ENCODE results near the gene HRH3. TPM values are rescaled to one million over a fixed set of nuclear protein-coding genes. Genes with fewer than 3 reads are reported as not detected.
A peak's percentile ranks its signal among the peaks of the same experiment; 100 is the strongest.

HRH3 gene
- total RNA-seq, 1 experiment from 2014 or later, result not detected

- no peak for DNase-seq
- POLR2A ChIA-PET (ENCODE audit: unreplicated experiment), result no interaction called here
- H3F3A ChIP-seq (ENCODE audit: insufficient read depth, low read depth), result peaks cover 14% of the 10 kb centered on the region; the same call in 1 of the 2 replicates
- H2AFZ ChIP-seq, result no peak overlapping the region
- no peaks in the 10 kb centered on the region for H4K20me1 ChIP-seq (ENCODE audit: insufficient read depth)
- no peak overlapping the region for H3K27ac ChIP-seq
- no peaks in the 10 kb centered on the region for H3K79me2 ChIP-seq (ENCODE audit: low read depth)
- H3K9me2 ChIP-seq (ENCODE audit: insufficient read depth), result no peaks in the 10 kb centered on the region
- intact Hi-C loops (cut with micrococcal nuclease; ENCODE audit: unreplicated experiment), result no loop called here
- H3K9me3 ChIP-seq (ENCODE audit: insufficient read depth, low read depth), result no peaks in the 10 kb centered on the region
- H3K4me2 ChIP-seq, result no peak overlapping the region
- TF ChIP-seq EZH2 (IDR thresholded peaks at IDR 0.05; ENCODE audit: low read depth), result no peak
- no peak for TF ChIP-seq CTCF (conservative IDR thresholded peaks at IDR 0.05)
- H3K36me3 ChIP-seq (ENCODE audit: low read depth), result no peaks in the 10 kb centered on the region
- H3K27me3 ChIP-seq (ENCODE audit: insufficient read depth, low read depth), result peaks cover 33% of the 10 kb centered on the region
- H3K4me1 ChIP-seq (replicated peaks; ENCODE audit: insufficient read depth), result peaks cover 21% of the 10 kb centered on the region
- no peak overlapping the region for H3K4me3 ChIP-seq
- BruUV-seq (replicated peaks), result no TSS peak
- CTCF ChIA-PET, result no interaction called here
Observed at GRCh38 chr20:62228982-62229545, 9.0 kb upstream of the HRH3 start.

DNA sequence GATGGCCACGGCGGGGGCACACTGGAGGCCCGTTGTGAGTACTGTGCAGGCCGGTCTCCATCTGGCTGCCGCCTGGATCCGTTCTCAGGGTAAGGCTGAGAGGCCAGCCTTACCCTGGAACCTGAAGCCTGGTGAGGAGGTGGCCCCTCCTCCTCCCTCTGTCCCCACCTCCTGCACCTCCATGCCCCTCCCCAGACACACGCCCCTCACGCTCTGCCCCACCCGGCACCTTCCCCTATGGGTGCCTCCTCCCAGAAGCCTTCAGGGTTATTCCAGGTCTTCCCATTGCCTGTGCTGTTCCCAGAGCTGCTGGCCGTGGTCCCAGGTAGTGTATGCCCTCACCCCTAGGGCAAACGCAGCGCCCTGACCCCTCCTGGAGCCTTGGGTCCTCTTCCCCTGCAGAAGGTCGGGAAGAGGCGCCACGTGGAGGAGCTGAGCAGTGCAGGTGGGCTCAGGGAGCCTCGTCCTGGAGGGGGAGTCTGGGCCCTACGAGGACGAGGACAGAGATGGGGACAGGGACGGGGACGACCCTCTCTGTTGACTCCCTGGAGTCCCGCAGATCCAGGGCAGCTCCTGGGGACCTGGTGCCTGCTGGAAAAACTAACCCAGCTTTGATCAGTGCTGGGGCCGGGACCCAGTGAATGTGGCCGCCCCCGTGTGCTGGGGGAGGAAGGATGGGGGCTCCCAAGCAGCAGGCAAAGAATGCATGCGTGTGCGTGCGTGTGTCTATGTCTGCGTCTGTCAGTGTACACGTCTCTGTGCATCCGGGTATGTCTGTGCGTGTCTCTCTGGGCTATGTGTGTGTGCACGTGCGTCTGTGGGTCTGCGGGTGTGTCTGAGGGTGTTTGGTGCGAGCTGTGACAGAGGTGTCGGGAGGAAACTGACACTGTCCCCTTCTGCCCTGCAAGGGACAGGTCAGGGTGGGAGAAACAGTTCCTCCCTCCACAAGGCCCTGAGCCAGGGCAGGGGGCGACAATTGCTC lies 8.2 kb upstream of the HRH3 start:
- Histone ChIP-seq H3K9me2 (ENCODE audit: insufficient read depth) (no peaks in the 10 kb centered on the region), H3K36me3 (ENCODE audit: low read depth) (no peaks in the 10 kb centered on the region), H3K27me3 (ENCODE audit: insufficient read depth, low read depth) (peaks cover 41% of the 10 kb centered on the region), H3K9me3 (ENCODE audit: insufficient read depth, low read depth) (no peaks in the 10 kb centered on the region), H2AFZ (no peak overlapping the region), H3K79me2 (ENCODE audit: low read depth) (no peaks in the 10 kb centered on the region), H3K4me2 (peak overlapping the region; percentile 20; the same call in 1 of the 2 replicates), H4K20me1 (ENCODE audit: insufficient read depth) (no peaks in the 10 kb centered on the region), H3K4me1 (replicated peaks; ENCODE audit: insufficient read depth) (peaks cover 17% of the 10 kb centered on the region), H3K4me3 (no peak overlapping the region), H3K27ac (no peak overlapping the region), H3F3A (ENCODE audit: insufficient read depth, low read depth) (peaks cover 14% of the 10 kb centered on the region; the same call in 1 of the 2 replicates)
- no peak for TF ChIP-seq CTCF (conservative IDR thresholded peaks at IDR 0.05)
- no peak for TF ChIP-seq EZH2 (IDR thresholded peaks at IDR 0.05; ENCODE audit: low read depth)
- ChIA-PET CTCF (no interaction called here), POLR2A (ENCODE audit: unreplicated experiment) (no interaction called here)
- peak in 1 of 2 experiments; percentile 46 for DNase-seq
- BruUV-seq (replicated peaks), result no TSS peak
- intact Hi-C loops (cut with micrococcal nuclease; ENCODE audit: unreplicated experiment), result no loop called here

DNA sequence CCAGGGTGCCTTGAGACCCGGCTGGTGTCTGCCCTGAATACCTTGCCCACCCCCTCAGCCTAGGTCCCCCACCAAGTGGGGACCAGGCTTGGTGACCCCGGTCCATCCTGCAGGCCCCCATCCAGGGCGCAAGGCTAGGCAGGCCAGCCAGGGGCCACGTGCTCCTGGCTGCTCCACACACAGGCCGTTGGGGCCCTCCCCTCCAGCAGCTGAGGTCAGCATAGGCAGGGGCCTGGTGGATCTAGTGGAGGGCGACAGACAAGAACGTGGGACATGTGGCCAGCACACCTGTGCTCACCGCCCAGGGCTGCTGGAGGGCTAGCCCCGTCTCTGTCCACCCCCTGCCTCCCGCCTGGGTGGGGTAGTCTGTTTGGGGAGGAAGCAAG lies 7.5 kb upstream of the HRH3 start:
- H3K27me3 ChIP-seq (ENCODE audit: insufficient read depth, low read depth), result peaks cover 48% of the 10 kb centered on the region
- CTCF ChIA-PET, result no interaction called here

More for the DNA sequence above, 7.5 kb upstream of the HRH3 start:
- Histone ChIP-seq H2AFZ (no peak overlapping the region), H4K20me1 (ENCODE audit: insufficient read depth) (no peaks in the 10 kb centered on the region), H3K4me2 (peak overlapping the region; percentile 20; the same call in 1 of the 2 replicates), H3K9me2 (ENCODE audit: insufficient read depth) (no peaks in the 10 kb centered on the region), H3K9me3 (ENCODE audit: insufficient read depth, low read depth) (no peaks in the 10 kb centered on the region), H3K79me2 (ENCODE audit: low read depth) (no peaks in the 10 kb centered on the region), H3K4me1 (replicated peaks; ENCODE audit: insufficient read depth) (peaks cover 10% of the 10 kb centered on the region), H3K27ac (no peak overlapping the region), H3K36me3 (ENCODE audit: low read depth) (no peaks in the 10 kb centered on the region), H3F3A (ENCODE audit: insufficient read depth, low read depth) (peaks cover 14% of the 10 kb centered on the region; the same call in 1 of the 2 replicates), H3K4me3 (no peak overlapping the region)
- intact Hi-C loops (cut with micrococcal nuclease; ENCODE audit: unreplicated experiment), result no loop called here
- BruUV-seq (replicated peaks), result no TSS peak
- POLR2A ChIA-PET (ENCODE audit: unreplicated experiment), result no interaction called here
- TF ChIP-seq EZH2 (IDR thresholded peaks at IDR 0.05; ENCODE audit: low read depth) (no peak), CTCF (conservative IDR thresholded peaks at IDR 0.05) (no peak)
- DNase-seq, result no peak
